HG02678 (cell line): ENCODE data around the gene RALA.

Experiments
- ATAC-seq: cut with Tn5 transposase; IDR thresholded peaks from one replicate; pipeline ENCODE4 v1.9.1; 2021; ENCODE audit warnings: mild to moderate bottlenecking, moderate library complexity; ENCODE audit not compliant: unreplicated experiment

The RALA gene

GRCh38 chr7:39613577-39613976, 9.8 kb upstream of the RALA start:
- ATAC-seq, result no peak

- no peak for ATAC-seq
Observed at GRCh38 chr7:39614299-39614698, 9.1 kb upstream of the RALA start.

GRCh38 chr7:39615350-39615975, 7.9 kb upstream of the RALA start:
- no peak for ATAC-seq

GRCh38 chr7:39616138-39616537, 7.2 kb upstream of the RALA start:
- ATAC-seq, result no peak

- no peak for ATAC-seq
Observed at GRCh38 chr7:39617005-39617404, 6.4 kb upstream of the RALA start.

- ATAC-seq, result no peak
Observed at GRCh38 chr7:39618868-39619267, 4.5 kb upstream of the RALA start.

- no peak for ATAC-seq
Observed at GRCh38 chr7:39620486-39620885, 2.9 kb upstream of the RALA start.

GRCh38 chr7:39621261-39621660, 2.1 kb upstream of the RALA start:
- ATAC-seq, result no peak

GRCh38 chr7:39621784-39622411, 1.5 kb upstream of the RALA start:
- ATAC-seq, result no peak

GRCh38 chr7:39622609-39623008, 763 bp upstream of the RALA start:
- ATAC-seq, result no peak

- peak; percentile 47 for ATAC-seq
Observed at GRCh38 chr7:39623732-39624441, 515 bp downstream of the RALA start.

- no peak for ATAC-seq
Observed at GRCh38 chr7:39624442-39624807, 1.1 kb downstream of the RALA start.

GRCh38 chr7:39624935-39625694, 1.7 kb downstream of the RALA start:
- no peak for ATAC-seq

- ATAC-seq, result no peak
Observed at GRCh38 chr7:39631736-39632308, 8.4 kb downstream of the RALA start.

GRCh38 chr7:39633563-39634477, 10.4 kb downstream of the RALA start:
- no peak for ATAC-seq

GRCh38 chr7:39634478-39634805, 11.1 kb downstream of the RALA start:
- no peak for ATAC-seq

GRCh38 chr7:39637400-39637799, 14.0 kb downstream of the RALA start:
- peak; percentile 59 for ATAC-seq

GRCh38 chr7:39637963-39638485, 14.7 kb downstream of the RALA start:
- ATAC-seq, result no peak

GRCh38 chr7:39642896-39643295, 19.5 kb downstream of the RALA start:
- no peak for ATAC-seq

- ATAC-seq, result no peak
Observed at GRCh38 chr7:39644170-39644569, 20.8 kb downstream of the RALA start.
